Sigmoid colon (tissue), 4 donors: ENCODE measurements around the gene NAALADL2.

Source experiments
- POLR2A ChIP-seq, 2 donors: fragments of 450-650 bp; IDR thresholded peaks; one replicate each; pipeline ENCODE4 v1.6.1; 2016; ENCODE audit warnings: antibody characterized with exemption in 2 of 2, mild to moderate bottlenecking in 2 of 2, moderate library complexity in 2 of 2
- POLR2AphosphoS5 ChIP-seq, 4 donors: sonication (generic); formaldehyde crosslinking; IDR thresholded peaks; one replicate each; pipeline ENCODE4 v1.6.1; 2017; ENCODE audit warnings: antibody characterized with exemption in 4 of 4
- TF ChIP-seq, protein P1 (sequence below), 4 experiments: fragments of 450-650 bp in 3 of 4; fragments of 200-600 bp in 1 of 4; IDR thresholded peaks; one replicate each; pipeline ENCODE4 v1.5.1; 2016 to 2019; ENCODE audit warnings: antibody characterized with exemption in 4 of 4, mild to moderate bottlenecking in 3 of 4, moderate library complexity in 2 of 4

DNA sequence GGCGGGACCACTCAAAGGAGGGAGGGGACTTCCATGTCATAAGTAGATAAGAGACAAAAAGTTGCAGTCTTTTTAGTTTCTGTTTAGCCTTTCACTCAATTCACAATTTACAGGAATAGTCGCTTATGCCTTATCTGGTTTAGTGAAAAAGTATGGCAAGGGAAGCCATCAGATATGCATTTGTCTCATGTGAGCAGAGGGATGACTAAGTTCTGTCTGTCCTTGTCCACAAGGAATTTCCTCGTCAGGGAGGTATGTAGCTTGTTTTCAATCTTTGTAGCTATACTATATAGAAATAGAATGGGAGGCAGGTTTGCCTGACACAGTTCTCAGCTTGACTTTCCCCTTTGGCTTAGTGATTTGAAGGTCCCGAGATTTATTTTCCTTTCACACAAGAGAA is 882.8 kb downstream of the NAALADL2 start:
- TF ChIP-seq, protein P1, sequence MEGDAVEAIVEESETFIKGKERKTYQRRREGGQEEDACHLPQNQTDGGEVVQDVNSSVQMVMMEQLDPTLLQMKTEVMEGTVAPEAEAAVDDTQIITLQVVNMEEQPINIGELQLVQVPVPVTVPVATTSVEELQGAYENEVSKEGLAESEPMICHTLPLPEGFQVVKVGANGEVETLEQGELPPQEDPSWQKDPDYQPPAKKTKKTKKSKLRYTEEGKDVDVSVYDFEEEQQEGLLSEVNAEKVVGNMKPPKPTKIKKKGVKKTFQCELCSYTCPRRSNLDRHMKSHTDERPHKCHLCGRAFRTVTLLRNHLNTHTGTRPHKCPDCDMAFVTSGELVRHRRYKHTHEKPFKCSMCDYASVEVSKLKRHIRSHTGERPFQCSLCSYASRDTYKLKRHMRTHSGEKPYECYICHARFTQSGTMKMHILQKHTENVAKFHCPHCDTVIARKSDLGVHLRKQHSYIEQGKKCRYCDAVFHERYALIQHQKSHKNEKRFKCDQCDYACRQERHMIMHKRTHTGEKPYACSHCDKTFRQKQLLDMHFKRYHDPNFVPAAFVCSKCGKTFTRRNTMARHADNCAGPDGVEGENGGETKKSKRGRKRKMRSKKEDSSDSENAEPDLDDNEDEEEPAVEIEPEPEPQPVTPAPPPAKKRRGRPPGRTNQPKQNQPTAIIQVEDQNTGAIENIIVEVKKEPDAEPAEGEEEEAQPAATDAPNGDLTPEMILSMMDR (IDR thresholded peaks at IDR 0.05), result no peak
- TF ChIP-seq POLR2A (IDR thresholded peaks at IDR 0.05) (no peak), POLR2AphosphoS5 (IDR thresholded peaks at IDR 0.05) (no peak)
